HUES64 (cell line): ENCODE measurements around the gene MECP2.
A peak's percentile ranks its signal among the peaks of the same experiment; 100 is the strongest.

Source experiments
- H3K27ac ChIP-seq: 2 replicates; pipeline ENCODE4 v1.7.0; 2013; ENCODE audit warnings: low read depth, low read length, inconsistent platforms
- H3K27me3 ChIP-seq: 2 replicates; pipeline ENCODE4 v1.6.1; 2013; ENCODE audit warnings: mild to moderate bottlenecking, low read length; ENCODE audit not compliant: insufficient read depth
- H3K36me3 ChIP-seq: 2 replicates; pipeline ENCODE4 v1.6.1; 2013; ENCODE audit warnings: mild to moderate bottlenecking, low read length; ENCODE audit not compliant: insufficient read depth
- H3K4me1 ChIP-seq: 2 replicates; pipeline ENCODE4 v1.6.1; 2013; ENCODE audit warnings: mild to moderate bottlenecking, low read length, moderate library complexity; ENCODE audit not compliant: insufficient read depth
- H3K4me3 ChIP-seq: 2 replicates; pipeline ENCODE4 v1.5.1; 2013; ENCODE audit warnings: mild to moderate bottlenecking, low read length, moderate library complexity
- H3K9ac ChIP-seq: 2 replicates; pipeline ENCODE4 v1.6.1; 2013; ENCODE audit warnings: mild to moderate bottlenecking, low read depth, low read length
- H3K9me3 ChIP-seq: 2 replicates; pipeline ENCODE4 v1.6.1; 2013; ENCODE audit warnings: low read depth, low read length; ENCODE audit not compliant: insufficient read depth
- WGBS: fragments of 150-250, 120-280 bp; methylation state at CpG from one replicate; pipeline ENCODE4 v1.1.7; 2013; ENCODE audit warnings: missing lambda C conversion rate; 5-methylcytosine and 5-hydroxymethylcytosine counted together

Gene MECP2

GRCh38 chrX:154084449-154085300, 12.8 kb downstream of the MECP2 start:
- no peak overlapping the region for H3K4me3 ChIP-seq
- no peaks in the 10 kb centered on the region for H3K4me1 ChIP-seq
- no peaks in the 10 kb centered on the region; the same call in 1 of the 2 replicates for H3K36me3 ChIP-seq
- H3K27me3 ChIP-seq, result no peaks in the 10 kb centered on the region
- WGBS, result 97% methylated on average over 6 of the region's 7 CpGs
- no peak overlapping the region for H3K9ac ChIP-seq
- H3K9me3 ChIP-seq, result no peaks in the 10 kb centered on the region
- H3K27ac ChIP-seq, result no peak overlapping the region

- Histone ChIP-seq H3K36me3 (no peaks in the 10 kb centered on the region; the same call in 1 of the 2 replicates), H3K4me1 (no peaks in the 10 kb centered on the region), H3K27me3 (no peaks in the 10 kb centered on the region), H3K4me3 (no peak overlapping the region), H3K9me3 (no peaks in the 10 kb centered on the region), H3K27ac (no peak overlapping the region), H3K9ac (no peak overlapping the region)
- 85% methylated on average over 6 of the region's 6 CpGs for whole genome bisulfite sequencing
Observed at GRCh38 chrX:154083126-154083517, 14.4 kb downstream of the MECP2 start.

GRCh38 chrX:154082396-154083125, 15.0 kb downstream of the MECP2 start:
- WGBS, result 96% methylated on average over 7 of the region's 11 CpGs
- Histone ChIP-seq H3K9me3 (no peaks in the 10 kb centered on the region), H3K9ac (no peak overlapping the region)

GRCh38 chrX:154077101-154077500, 20.4 kb downstream of the MECP2 start:
- H3K4me1 ChIP-seq, result peaks cover 21% of the 10 kb centered on the region
- H3K27me3 ChIP-seq, result no peaks in the 10 kb centered on the region
- WGBS, result 100% methylated on average over 1 of the region's 4 CpGs
- no peak overlapping the region for H3K27ac ChIP-seq
- H3K9ac ChIP-seq, result no peak overlapping the region
- no peaks in the 10 kb centered on the region for H3K9me3 ChIP-seq
- H3K4me3 ChIP-seq, result no peak overlapping the region
- no peaks in the 10 kb centered on the region for H3K36me3 ChIP-seq

More at GRCh38 chrX:154082396-154083125, 15.0 kb downstream of the MECP2 start:
- Histone ChIP-seq H3K36me3 (no peaks in the 10 kb centered on the region; the same call in 1 of the 2 replicates), H3K4me1 (no peaks in the 10 kb centered on the region), H3K27me3 (no peaks in the 10 kb centered on the region), H3K27ac (no peak overlapping the region), H3K4me3 (no peak overlapping the region)

- Histone ChIP-seq H3K4me3 (no peak overlapping the region), H3K27ac (peak overlapping the region; percentile 83), H3K36me3 (no peaks in the 10 kb centered on the region), H3K27me3 (no peaks in the 10 kb centered on the region), H3K4me1 (peaks cover 21% of the 10 kb centered on the region), H3K9ac (no peak overlapping the region), H3K9me3 (no peaks in the 10 kb centered on the region)
- WGBS, result 56% methylated on average over 3 of the region's 3 CpGs
Observed at GRCh38 chrX:154074199-154074598, 23.3 kb downstream of the MECP2 start.

- Histone ChIP-seq H3K27me3 (no peaks in the 10 kb centered on the region), H3K4me1 (peaks cover 21% of the 10 kb centered on the region), H3K27ac (no peak overlapping the region), H3K9me3 (no peaks in the 10 kb centered on the region), H3K36me3 (no peaks in the 10 kb centered on the region), H3K4me3 (no peak overlapping the region), H3K9ac (no peak overlapping the region)
- 100% methylated on average over 1 of the region's 1 CpG for WGBS
Observed at GRCh38 chrX:154072192-154072591, 25.3 kb downstream of the MECP2 start.

GRCh38 chrX:154068560-154068959, 29.0 kb downstream of the MECP2 start:
- WGBS, result 88% methylated on average over 1 of the region's 3 CpGs
- Histone ChIP-seq H3K27me3 (no peaks in the 10 kb centered on the region), H3K9me3 (no peaks in the 10 kb centered on the region), H3K4me1 (no peaks in the 10 kb centered on the region), H3K4me3 (no peak overlapping the region), H3K9ac (no peak overlapping the region), H3K36me3 (no peaks in the 10 kb centered on the region), H3K27ac (no peak overlapping the region)

- no peaks in the 10 kb centered on the region for H3K4me1 ChIP-seq
- no peaks in the 10 kb centered on the region for H3K9me3 ChIP-seq
- H3K36me3 ChIP-seq, result no peaks in the 10 kb centered on the region
- no peak overlapping the region for H3K9ac ChIP-seq
- H3K27ac ChIP-seq, result no peak overlapping the region
- no peaks in the 10 kb centered on the region for H3K27me3 ChIP-seq
- WGBS, result 88% methylated on average over 8 of the region's 9 CpGs
- H3K4me3 ChIP-seq, result no peak overlapping the region
Observed at GRCh38 chrX:154064637-154065435, 32.7 kb downstream of the MECP2 start.

- no peak overlapping the region for H3K9ac ChIP-seq
- WGBS, result 92% methylated on average over 4 of the region's 4 CpGs
Observed at GRCh38 chrX:154063234-154063633, 34.3 kb downstream of the MECP2 start.

GRCh38 chrX:154061801-154062200, 35.7 kb downstream of the MECP2 start:
- Histone ChIP-seq H3K27me3 (no peaks in the 10 kb centered on the region), H3K36me3 (peaks cover 6% of the 10 kb centered on the region; the same call in 1 of the 2 replicates), H3K27ac (no peak overlapping the region), H3K4me1 (no peaks in the 10 kb centered on the region), H3K4me3 (no peak overlapping the region), H3K9me3 (no peaks in the 10 kb centered on the region), H3K9ac (no peak overlapping the region)
- 81% methylated on average over 8 of the region's 8 CpGs for WGBS

More at GRCh38 chrX:154063234-154063633, 34.3 kb downstream of the MECP2 start:
- Histone ChIP-seq H3K27me3 (no peaks in the 10 kb centered on the region), H3K4me1 (no peaks in the 10 kb centered on the region), H3K27ac (no peak overlapping the region), H3K9me3 (no peaks in the 10 kb centered on the region), H3K4me3 (no peak overlapping the region), H3K36me3 (peaks cover 2% of the 10 kb centered on the region; the same call in 1 of the 2 replicates)
